Naive thymus-derived CD8-positive, alpha-beta T cell (primary cell): ENCODE results near the gene ATP11B. TPM values are rescaled to one million over a fixed set of nuclear protein-coding genes. Genes with fewer than 3 reads are reported as not detected.
A peak's percentile ranks its signal among the peaks of the same experiment; 100 is the strongest.

ENCODE experiments used
- ATAC-seq, 2 donors: fragments of 150-1000 bp; cut with Tn5 transposase in 1 of 2; sonication (Bioruptor Pico), chemical (Tn5 transposase) in 1 of 2; 1 replicate in 1 of 2; 2 replicates in 1 of 2; pipeline ENCODE4 v1.10.0; 2021; ENCODE audit warnings: mild to moderate bottlenecking in 2 of 2, moderate library complexity in 2 of 2
- POLR2A ChIA-PET: fragments of 350-600 bp; sonication (Branson Sonifier 250); formaldehyde crosslinking; loops from one replicate; lab custom pipeline; 2021; ENCODE audit warnings: antibody characterized with exemption; lab: Charles Lee
- DNase-seq, 10 donors: peaks; one replicate each; pipeline versions ENCODE4 v3.0.0 to v3.0.0-alpha.2; 2020 to 2022
- H3K27ac Mint-ChIP-seq, 10 donors: one replicate each; pipeline ENCODE4 v1.8.0; 2020 to 2022; ENCODE audit warnings: mild to moderate bottlenecking in 10 of 10, mixed read lengths in 10 of 10, moderate library complexity in 4 of 10, inconsistent platforms in 1 of 10
- H3K27me3 Mint-ChIP-seq, 5 donors: one replicate each; pipeline ENCODE4 v1.8.0; 2021 to 2022; ENCODE audit warnings: mixed read lengths in 5 of 5
- H3K36me3 Mint-ChIP-seq, 3 donors: one replicate each; pipeline ENCODE4 v1.8.0; 2020 to 2022; ENCODE audit warnings: mixed read lengths in 3 of 3, mild to moderate bottlenecking in 2 of 3, inconsistent platforms in 1 of 3
- H3K4me1 Mint-ChIP-seq, 4 donors: one replicate each; pipeline ENCODE4 v1.8.0; 2021 to 2022; ENCODE audit warnings: mixed read lengths in 4 of 4
- H3K4me3 Mint-ChIP-seq, 10 donors: one replicate each; pipeline ENCODE4 v1.8.0; 2020 to 2022; ENCODE audit warnings: mild to moderate bottlenecking in 10 of 10, mixed read lengths in 10 of 10, moderate library complexity in 6 of 10, inconsistent platforms in 1 of 10
- H3K9me3 Mint-ChIP-seq, 9 donors: one replicate each; pipeline ENCODE4 v1.8.0; 2020 to 2022; ENCODE audit warnings: mixed read lengths in 9 of 9, mild to moderate bottlenecking in 3 of 9, inconsistent platforms in 1 of 9, moderate library complexity in 1 of 9
- polyA plus RNA-seq, 3 donors: library from polyadenylated mRNA; unstranded; fragments of 300-500 nt; fragmentation: Illumina TruSeq; gene quantifications; one replicate each; pipeline ENCODE4 v1.2.3, GENCODE V29; 2021
- total RNA-seq, 8 experiments: library from RNA in 2 of 8; stranded (reverse) in 2 of 8; gene quantifications; one replicate each; pipeline ENCODE4 v1.2.3 and lab custom pipeline; 2021 to 2026

ATP11B gene
- total and polyA plus RNA-seq, 5 experiments from 2014 or later, result 31.6 to 125 (median 48.7) TPM

DNA sequence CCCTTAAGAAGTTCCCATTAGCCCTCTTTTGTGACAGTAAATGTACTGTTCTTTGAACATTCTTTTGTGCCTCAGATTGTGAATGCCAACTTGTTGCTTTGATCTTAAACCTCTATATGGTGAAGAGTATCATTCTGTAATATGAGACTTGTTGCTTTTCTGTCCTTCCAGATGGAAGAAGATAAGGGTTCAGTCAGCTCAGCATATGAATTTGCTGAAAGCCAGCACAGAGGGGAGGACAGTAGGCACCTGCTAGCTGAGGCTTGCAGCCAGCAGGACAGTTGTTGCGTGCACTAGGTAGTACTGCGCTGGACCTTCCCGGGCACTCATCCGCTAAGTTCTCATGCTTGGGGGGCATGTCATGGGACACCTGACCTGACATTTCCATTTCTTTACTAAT lies 112.3 kb downstream of the ATP11B start:
- Mint-ChIP-seq H3K36me3 (peaks cover 0 to 63% (median 5%) of the 10 kb centered on the region in 3 donors), H3K27me3 (no peaks in the 10 kb centered on the region), H3K4me1 (peaks cover 0 to 21% (median 4%) of the 10 kb centered on the region in 4 donors), H3K9me3 (no peaks in the 10 kb centered on the region), H3K4me3 (no peak overlapping the region), H3K27ac (peak overlapping the region in 7 of 10 donors; percentile 7 to 67 (median 21))
- POLR2A ChIA-PET, result no interaction called here
- DNase-seq (no peak), ATAC-seq (no peak)

DNA sequence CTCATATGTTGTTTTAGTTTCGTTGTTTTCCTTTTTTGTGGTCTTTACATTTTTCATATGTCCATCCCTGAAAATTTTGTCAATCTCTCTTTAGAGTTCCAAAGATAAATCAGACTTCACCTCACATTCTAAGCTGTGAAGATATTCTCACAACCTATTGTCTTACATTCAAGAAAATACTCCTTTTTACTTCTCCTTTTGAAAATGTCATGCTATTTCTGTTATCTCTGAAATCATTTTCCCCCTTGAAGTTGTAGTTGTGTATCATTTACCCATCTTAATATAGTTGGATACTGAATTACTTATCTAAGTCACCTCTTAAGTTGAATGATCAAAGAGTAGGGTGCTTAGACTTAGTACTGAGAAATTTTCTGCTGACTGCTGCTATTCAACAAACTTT lies 112.7 kb downstream of the ATP11B start:
- H3K4me1 Mint-ChIP-seq, result peaks cover 2 to 25% (median 7%) of the 10 kb centered on the region in 4 donors
- ATAC-seq (no peak), DNase-seq (no peak)
- POLR2A ChIA-PET, result no interaction called here
- peak overlapping the region in 6 of 10 donors; percentile 12 to 67 (median 28) for H3K27ac Mint-ChIP-seq
- no peaks in the 10 kb centered on the region for H3K9me3 Mint-ChIP-seq
- no peaks in the 10 kb centered on the region for H3K27me3 Mint-ChIP-seq
- H3K36me3 Mint-ChIP-seq, result peaks cover 0 to 61% (median 5%) of the 10 kb centered on the region in 3 donors
- no peak overlapping the region for H3K4me3 Mint-ChIP-seq

DNA sequence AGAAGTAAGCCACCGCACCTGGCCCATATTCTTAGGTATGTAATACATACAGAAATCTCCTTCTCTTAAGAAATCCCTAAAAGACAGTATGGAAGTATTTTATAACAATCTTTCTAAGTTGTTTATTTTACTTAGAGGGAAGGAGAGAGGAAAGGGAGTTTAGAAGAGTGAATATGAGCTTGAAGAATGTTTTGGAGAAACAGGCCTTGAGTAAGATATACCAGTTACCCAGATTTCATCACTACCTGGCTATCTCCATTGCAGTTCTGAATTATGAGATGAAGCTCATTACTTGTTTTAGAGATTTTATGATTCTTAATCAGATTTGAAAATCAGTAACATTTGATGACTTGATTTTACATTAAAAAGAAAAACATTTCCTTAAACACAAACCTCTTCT lies 115.2 kb downstream of the ATP11B start:
- H3K9me3 Mint-ChIP-seq, result no peaks in the 10 kb centered on the region
- POLR2A ChIA-PET, result no interaction called here
- H3K27me3 Mint-ChIP-seq, result no peaks in the 10 kb centered on the region
- peak overlapping the region in 3 of 10 donors; percentile 25 to 56 (median 40) for H3K27ac Mint-ChIP-seq
- no peak for DNase-seq
- peaks cover 13 to 48% (median 29%) of the 10 kb centered on the region in 4 donors for H3K4me1 Mint-ChIP-seq
- H3K4me3 Mint-ChIP-seq, result no peak overlapping the region
- no peak for ATAC-seq
- H3K36me3 Mint-ChIP-seq, result peaks cover 0 to 46% (median 5%) of the 10 kb centered on the region in 3 donors

DNA sequence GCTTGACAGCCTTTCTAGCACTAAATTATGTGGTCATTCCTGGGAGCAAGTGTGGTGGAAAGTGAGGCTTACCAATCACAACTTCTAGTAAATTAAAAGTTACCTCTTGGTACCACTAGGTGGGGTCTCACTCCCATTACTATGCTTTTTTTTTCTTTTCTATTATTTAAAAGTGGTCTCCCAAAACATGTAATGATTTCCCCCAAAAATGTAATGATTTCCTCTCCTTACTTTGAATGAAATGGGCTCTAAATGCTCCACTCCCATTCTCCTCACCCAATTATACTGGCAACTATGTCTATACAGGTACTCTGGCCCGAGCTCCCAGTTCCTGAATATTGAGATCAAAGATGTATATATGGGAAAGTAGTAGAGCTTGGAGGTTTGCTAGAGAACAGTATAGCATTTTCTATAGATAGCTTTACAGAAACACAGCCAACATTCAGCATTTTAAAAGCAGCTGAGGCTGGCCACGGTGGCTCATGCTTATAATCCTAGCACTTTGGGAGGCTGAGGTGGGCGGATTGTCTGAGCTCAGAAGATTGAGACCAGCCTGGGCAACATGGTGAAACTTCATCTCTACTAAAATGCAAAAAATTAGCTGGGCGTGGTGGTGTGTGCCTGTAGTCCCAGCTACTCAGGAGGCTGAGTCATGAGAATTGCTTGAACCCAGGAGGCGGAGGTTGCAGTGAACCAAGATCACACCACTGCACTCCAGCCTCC lies 116.2 kb downstream of the ATP11B start:
- no peak for ATAC-seq
- Mint-ChIP-seq H3K4me1 (peaks cover 18 to 57% (median 38%) of the 10 kb centered on the region in 4 donors), H3K36me3 (peaks cover 0 to 39% (median 0%) of the 10 kb centered on the region in 3 donors), H3K27me3 (no peaks in the 10 kb centered on the region), H3K27ac (peak overlapping the region in 8 of 10 donors; percentile 12 to 85 (median 42)), H3K4me3 (no peak overlapping the region), H3K9me3 (no peaks in the 10 kb centered on the region)
- peak in 3 of 10 donors; percentile 13 to 21 (median 19) for DNase-seq
- POLR2A ChIA-PET, result interaction anchor here (0.6 to 0.7 kb wide), 2 partner anchors 75 to 939 kb away, joined by 4 to 5 read pairs; no protein-coding TSS in a partner anchor

DNA sequence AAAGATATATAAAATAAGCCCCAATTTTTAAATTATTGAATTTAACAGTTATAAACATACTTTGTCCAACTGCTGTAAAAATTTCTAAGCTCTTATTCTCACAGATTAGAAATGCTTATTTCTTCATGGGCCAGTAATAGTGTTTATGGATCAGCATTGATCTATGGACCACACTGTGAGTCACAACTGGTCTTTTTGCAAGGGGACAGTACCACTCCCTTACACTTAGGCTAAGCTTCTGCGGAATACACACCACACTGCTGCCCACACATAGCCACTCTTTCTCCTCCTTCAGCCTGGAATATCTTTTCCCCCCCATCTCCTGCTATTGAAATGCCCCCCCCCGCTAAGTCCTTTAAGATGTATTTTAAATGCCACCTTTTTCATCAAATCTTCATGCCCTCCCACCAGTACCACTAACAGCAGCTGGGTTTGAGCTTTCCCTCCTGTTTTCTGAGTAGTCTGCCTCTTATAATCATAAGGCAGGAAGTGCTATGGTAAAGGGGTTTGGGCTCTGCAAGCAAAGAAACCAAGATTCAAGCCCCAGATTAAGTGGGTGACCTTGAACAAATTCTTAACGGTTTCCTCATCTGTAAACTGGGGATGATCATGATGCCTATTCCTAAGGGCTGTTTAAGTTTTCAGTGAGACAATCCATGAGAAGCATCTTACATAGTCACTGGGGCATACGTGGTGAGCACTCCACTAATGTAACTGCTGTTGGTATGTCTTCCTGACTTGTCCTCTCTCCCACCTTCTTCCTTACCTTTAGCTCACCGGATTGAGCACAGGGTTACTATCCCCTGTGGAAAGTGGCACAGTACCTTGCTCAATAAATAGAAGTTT lies 117.9 kb downstream of the ATP11B start:
- POLR2A ChIA-PET, result interaction anchor here (1.1 kb wide), 1 partner anchor 117 kb away, joined by 3 read pairs; no protein-coding TSS in a partner anchor
- peak in 1 of 10 donors; percentile 11 for DNase-seq
- Mint-ChIP-seq H3K36me3 (peaks cover 0 to 30% (median 0%) of the 10 kb centered on the region in 3 donors), H3K4me1 (peaks cover 22 to 61% (median 52%) of the 10 kb centered on the region in 4 donors), H3K4me3 (peak overlapping the region in 6 of 10 donors; percentile 9 to 78 (median 20)), H3K9me3 (no peaks in the 10 kb centered on the region), H3K27ac (peak overlapping the region; percentile 13 to 88 (median 72)), H3K27me3 (no peaks in the 10 kb centered on the region)
- ATAC-seq, result peak in 1 of 2 donors; percentile 53

DNA sequence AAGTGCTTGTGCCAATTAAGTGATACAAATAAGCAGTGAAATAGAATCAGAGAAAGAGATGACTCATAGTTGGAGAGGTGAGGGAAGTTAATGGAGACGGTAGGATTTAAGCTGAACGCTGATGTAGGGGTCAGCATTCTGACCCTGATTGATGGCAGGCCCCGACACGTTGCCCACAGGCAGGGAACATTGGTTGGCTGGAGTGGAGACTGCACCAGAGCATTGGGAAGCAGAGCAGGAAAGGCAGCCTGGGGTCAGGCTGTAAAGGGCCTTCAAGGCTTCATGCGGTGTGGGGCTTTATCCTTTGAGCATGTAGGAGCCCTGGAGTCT lies 118.4 kb downstream of the ATP11B start:
- POLR2A ChIA-PET, result interaction anchor here (1.1 kb wide), 1 partner anchor 118 kb away, joined by 3 read pairs; no protein-coding TSS in a partner anchor

DNA sequence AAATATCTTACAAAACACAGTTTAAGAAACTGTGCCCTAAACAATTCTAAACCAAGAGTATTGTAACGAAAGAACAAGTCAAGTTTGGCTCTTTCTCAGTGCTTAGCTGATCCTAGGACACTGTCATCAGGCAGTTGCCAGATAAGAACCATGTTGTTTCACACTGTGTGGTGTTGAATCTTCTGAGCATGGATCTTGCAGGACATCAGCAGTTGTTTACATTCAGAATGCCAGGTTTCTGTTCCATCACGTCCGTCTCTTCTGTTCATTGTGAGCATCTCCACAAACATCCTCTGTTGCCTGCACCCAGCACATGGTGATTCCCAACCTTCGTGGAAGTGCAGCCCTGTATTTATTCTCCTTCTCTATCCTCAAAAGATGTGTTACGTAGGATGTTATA lies 119.2 kb downstream of the ATP11B start:
- peak overlapping the region in 8 of 10 donors; percentile 13 to 88 (median 80) for H3K27ac Mint-ChIP-seq
- DNase-seq, result no peak
- peaks cover 22 to 60% (median 56%) of the 10 kb centered on the region in 4 donors for H3K4me1 Mint-ChIP-seq
- H3K27me3 Mint-ChIP-seq, result no peaks in the 10 kb centered on the region
- no peak for ATAC-seq
- H3K36me3 Mint-ChIP-seq, result peaks cover 0 to 25% (median 0%) of the 10 kb centered on the region in 3 donors
- H3K4me3 Mint-ChIP-seq, result no peak overlapping the region
- H3K9me3 Mint-ChIP-seq, result no peaks in the 10 kb centered on the region
- POLR2A ChIA-PET, result no interaction called here

More for the DNA sequence above, 118.4 kb downstream of the ATP11B start:
- peak overlapping the region; percentile 13 to 88 (median 72) for H3K27ac Mint-ChIP-seq
- ATAC-seq (no peak), DNase-seq (no peak)
- peaks cover 22 to 60% (median 53%) of the 10 kb centered on the region in 4 donors for H3K4me1 Mint-ChIP-seq
- no peaks in the 10 kb centered on the region for H3K27me3 Mint-ChIP-seq
- H3K36me3 Mint-ChIP-seq, result peaks cover 0 to 25% (median 0%) of the 10 kb centered on the region in 3 donors
- H3K9me3 Mint-ChIP-seq, result no peaks in the 10 kb centered on the region
- H3K4me3 Mint-ChIP-seq, result peak overlapping the region in 3 of 10 donors; percentile 9 to 20 (median 19)

DNA sequence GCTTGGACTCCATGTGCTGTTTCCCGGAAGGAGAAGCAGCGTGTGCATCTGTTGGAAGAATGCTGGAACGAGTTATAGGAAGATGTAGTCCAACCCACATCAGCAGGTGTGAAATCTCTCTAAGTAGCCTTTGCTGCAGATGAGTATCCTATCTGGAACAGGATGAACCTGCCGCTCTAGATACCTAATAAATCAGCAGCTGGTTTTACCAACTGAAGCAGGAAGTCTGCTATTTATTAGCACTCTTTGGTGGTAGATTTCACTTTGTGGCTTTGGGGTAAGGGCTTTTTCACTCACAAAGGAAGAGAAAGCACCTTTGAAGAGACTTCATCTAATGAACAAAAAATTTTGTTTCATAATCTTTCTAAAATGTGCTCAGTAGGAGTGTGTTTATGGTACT lies 120.6 kb downstream of the ATP11B start:
- Mint-ChIP-seq H3K9me3 (no peaks in the 10 kb centered on the region), H3K36me3 (peaks cover 0 to 22% (median 0%) of the 10 kb centered on the region in 3 donors)
- POLR2A ChIA-PET, result interaction anchor here (0.5 to 0.8 kb wide), 2 partner anchors 9 to 65 kb away, joined by 3 to 4 read pairs; no protein-coding TSS in a partner anchor

DNA sequence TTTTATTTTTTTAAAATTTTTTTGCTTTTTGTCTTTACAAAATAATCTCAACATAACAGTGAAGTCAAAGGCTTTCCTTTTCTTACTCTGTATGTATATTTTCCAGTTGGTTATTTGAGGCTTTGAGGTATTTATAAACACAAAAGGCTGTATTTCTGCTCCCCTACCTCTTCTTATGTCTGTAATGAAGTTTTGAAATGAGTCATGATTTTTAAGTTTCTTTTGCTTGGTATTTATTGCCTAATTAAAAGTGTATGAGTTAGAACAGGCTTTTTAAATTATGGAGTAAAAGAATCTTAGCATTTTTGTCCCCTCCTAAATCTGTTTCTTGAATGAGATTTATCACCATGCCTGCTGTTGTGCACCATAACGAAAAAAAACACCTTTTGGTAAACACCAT lies 121.0 kb downstream of the ATP11B start:
- DNase-seq (no peak), ATAC-seq (no peak)
- Mint-ChIP-seq H3K4me3 (peak overlapping the region in 9 of 10 donors; percentile 8 to 64 (median 48)), H3K9me3 (no peaks in the 10 kb centered on the region), H3K27me3 (no peaks in the 10 kb centered on the region), H3K27ac (peak overlapping the region; percentile 70 to 93 (median 84)), H3K4me1 (peaks cover 22 to 57% (median 56%) of the 10 kb centered on the region in 4 donors), H3K36me3 (peaks cover 0 to 22% (median 0%) of the 10 kb centered on the region in 3 donors)
- POLR2A ChIA-PET, result interaction anchor here (0.5 to 0.8 kb wide), 2 partner anchors 9 to 64 kb away, joined by 3 to 4 read pairs; no protein-coding TSS in a partner anchor

More for the DNA sequence above, 120.6 kb downstream of the ATP11B start:
- Mint-ChIP-seq H3K4me1 (peaks cover 22 to 60% (median 57%) of the 10 kb centered on the region in 4 donors), H3K4me3 (peak overlapping the region; percentile 6 to 74 (median 55)), H3K27ac (peak overlapping the region; percentile 60 to 95 (median 87)), H3K27me3 (no peaks in the 10 kb centered on the region)
- DNase-seq (peak in 5 of 10 donors; percentile 4 to 49 (median 25)), ATAC-seq (peak; percentile 58 to 73)

DNA sequence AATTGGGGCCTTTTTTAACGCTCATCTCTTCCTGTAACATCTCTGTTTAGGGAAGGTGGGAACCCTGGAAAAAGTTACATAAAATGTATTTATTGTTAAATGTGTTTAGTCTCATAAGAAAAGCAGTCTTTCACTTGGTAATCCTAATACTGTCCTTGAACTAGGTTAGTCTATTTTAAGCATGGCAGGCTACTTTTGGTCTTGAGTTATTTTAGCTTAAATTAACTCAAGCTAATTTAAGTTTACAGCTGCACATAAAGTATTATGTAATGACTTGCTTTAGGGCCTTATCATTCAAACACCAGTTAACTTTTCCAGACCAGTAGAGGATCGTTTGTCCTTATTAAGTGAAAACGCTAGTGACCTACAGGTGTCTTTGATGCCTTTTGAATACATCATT lies 123.8 kb downstream of the ATP11B start:
- Mint-ChIP-seq H3K4me3 (no peak overlapping the region), H3K9me3 (no peaks in the 10 kb centered on the region), H3K4me1 (peaks cover 11 to 41% (median 36%) of the 10 kb centered on the region in 4 donors), H3K36me3 (peaks cover 0 to 31% (median 0%) of the 10 kb centered on the region in 3 donors), H3K27me3 (no peaks in the 10 kb centered on the region), H3K27ac (peak overlapping the region in 4 of 10 donors; percentile 9 to 75 (median 60))
- ATAC-seq (no peak), DNase-seq (no peak)
- POLR2A ChIA-PET, result interaction anchor here (1.4 kb wide), 1 partner anchor 10 kb away, joined by 3 read pairs; no protein-coding TSS in a partner anchor

DNA sequence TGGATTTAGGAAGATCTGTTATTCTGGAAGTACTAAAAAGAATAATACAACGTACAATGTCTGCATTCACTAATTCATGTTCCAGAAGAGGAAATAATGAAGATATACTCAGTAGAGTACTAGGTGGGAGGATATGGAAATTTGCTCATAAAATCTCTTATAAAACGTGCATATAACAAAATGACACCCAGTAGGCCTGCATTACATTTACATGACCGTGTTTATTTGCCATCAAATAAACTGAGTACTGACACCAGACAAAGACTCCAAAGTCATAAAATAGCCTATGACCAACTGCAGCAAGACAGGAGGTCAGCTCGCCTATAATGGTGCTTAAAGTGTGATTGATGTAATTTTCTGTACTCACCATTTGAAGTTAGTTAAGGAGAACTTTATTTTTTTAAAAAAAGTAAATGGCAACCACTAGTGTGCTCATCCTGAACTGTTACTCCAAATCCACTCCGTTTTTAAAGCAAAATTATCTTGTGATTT lies 126.6 kb downstream of the ATP11B start:
- peaks cover 0 to 17% (median 11%) of the 10 kb centered on the region in 4 donors for H3K4me1 Mint-ChIP-seq
- ATAC-seq, result no peak
- H3K27me3 Mint-ChIP-seq, result no peaks in the 10 kb centered on the region
- H3K36me3 Mint-ChIP-seq, result peaks cover 0 to 42% (median 3%) of the 10 kb centered on the region in 3 donors
- no peaks in the 10 kb centered on the region for H3K9me3 Mint-ChIP-seq
- POLR2A ChIA-PET, result no interaction called here
- no peak for DNase-seq
- H3K4me3 Mint-ChIP-seq, result no peak overlapping the region
- no peak overlapping the region for H3K27ac Mint-ChIP-seq
